ENCODE results near the gene MLYCD. TPM values are rescaled to one million over a fixed set of nuclear protein-coding genes. Genes with fewer than 3 reads are reported as not detected.
A peak's percentile ranks its signal among the peaks of the same experiment; 100 is the strongest.

MLYCD gene
- total and polyA plus RNA-seq, 11 donors: 19.4 to 65.3 (median 38.4) TPM

DNA sequence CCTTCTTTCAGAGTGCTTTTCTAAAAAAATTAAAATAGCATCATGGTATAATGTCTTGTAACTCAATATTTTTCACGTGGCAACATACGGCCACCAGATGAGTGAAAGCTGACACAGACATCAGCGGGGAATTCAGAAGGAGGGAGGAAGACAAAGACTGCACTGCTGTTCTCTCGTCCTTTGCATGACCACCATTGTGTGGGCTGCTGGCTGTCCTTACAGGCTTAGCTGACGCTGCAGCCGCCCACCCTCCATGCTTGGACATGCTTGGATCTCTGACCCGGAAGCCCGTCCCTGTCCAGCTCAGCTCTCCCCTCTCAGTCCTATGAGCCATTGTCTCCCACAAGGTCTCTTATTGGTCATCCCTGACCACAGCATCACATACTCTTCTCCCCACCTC, 11.4 kb upstream of the MLYCD start:
- no peak overlapping the region for H3K27ac ChIP-seq
- peaks cover 0 to 5% (median 0%) of the 10 kb centered on the region in 12 donors for H3K4me1 ChIP-seq
- no peak overlapping the region for H3K4me3 ChIP-seq
- ATAC-seq (peak in 1 of 4 donors; percentile 69), DNase-seq (no peak)
- H3K9me3 ChIP-seq: peaks cover 0 to 20% (median 8%) of the 10 kb centered on the region in 12 donors
- no peaks in the 10 kb centered on the region for H3K36me3 ChIP-seq
- WGBS, 4 donors: 58 to 79% (median 60%) methylated on average over 8 of the region's 8 CpGs
- TF ChIP-seq, protein P1, sequence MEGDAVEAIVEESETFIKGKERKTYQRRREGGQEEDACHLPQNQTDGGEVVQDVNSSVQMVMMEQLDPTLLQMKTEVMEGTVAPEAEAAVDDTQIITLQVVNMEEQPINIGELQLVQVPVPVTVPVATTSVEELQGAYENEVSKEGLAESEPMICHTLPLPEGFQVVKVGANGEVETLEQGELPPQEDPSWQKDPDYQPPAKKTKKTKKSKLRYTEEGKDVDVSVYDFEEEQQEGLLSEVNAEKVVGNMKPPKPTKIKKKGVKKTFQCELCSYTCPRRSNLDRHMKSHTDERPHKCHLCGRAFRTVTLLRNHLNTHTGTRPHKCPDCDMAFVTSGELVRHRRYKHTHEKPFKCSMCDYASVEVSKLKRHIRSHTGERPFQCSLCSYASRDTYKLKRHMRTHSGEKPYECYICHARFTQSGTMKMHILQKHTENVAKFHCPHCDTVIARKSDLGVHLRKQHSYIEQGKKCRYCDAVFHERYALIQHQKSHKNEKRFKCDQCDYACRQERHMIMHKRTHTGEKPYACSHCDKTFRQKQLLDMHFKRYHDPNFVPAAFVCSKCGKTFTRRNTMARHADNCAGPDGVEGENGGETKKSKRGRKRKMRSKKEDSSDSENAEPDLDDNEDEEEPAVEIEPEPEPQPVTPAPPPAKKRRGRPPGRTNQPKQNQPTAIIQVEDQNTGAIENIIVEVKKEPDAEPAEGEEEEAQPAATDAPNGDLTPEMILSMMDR (IDR thresholded peaks at IDR 0.05): no peak
- TF ChIP-seq POLR2A (IDR thresholded peaks at IDR 0.05): no peak
- intact Hi-C loops (cut with DNase I): loop anchor here in 1 of 10 donors (5.0 kb wide), 1 partner anchor 60 kb away; no protein-coding TSS in a partner anchor
- H3K27me3 ChIP-seq: peaks cover 0 to 2% (median 0%) of the 10 kb centered on the region in 9 donors

DNA sequence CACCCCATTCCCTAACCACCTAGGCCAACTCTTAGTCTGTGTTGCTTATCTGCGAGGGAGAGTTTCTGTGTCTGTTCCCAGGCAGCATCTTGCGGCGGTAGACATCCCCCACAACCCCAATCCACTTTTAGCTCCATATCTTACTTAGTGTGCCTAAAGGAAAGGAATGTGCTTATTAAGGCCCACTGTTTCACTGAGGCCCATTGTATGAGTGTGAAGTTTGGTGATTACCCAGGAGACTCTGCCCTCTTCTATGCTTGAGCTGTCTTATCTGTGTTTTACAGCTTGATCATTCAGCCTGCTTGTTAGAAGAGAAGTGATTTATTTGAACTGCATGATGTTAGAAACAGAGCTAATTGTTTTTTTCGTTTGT, 10.3 kb upstream of the MLYCD start:
- ATAC-seq: peak; percentile 29 to 64 (median 35)
- intact Hi-C loops (cut with DNase I): loop anchor here in 1 of 10 donors (5.0 kb wide), 1 partner anchor 61 kb away; no protein-coding TSS in a partner anchor
- TF ChIP-seq POLR2A (IDR thresholded peaks at IDR 0.05): no peak
- TF ChIP-seq, protein P1 (IDR thresholded peaks at IDR 0.05): no peak
- H3K27me3 ChIP-seq: peaks cover 0 to 2% (median 0%) of the 10 kb centered on the region in 9 donors
- no peak overlapping the region for H3K4me3 ChIP-seq
- no peak for DNase-seq
- no peaks in the 10 kb centered on the region for H3K36me3 ChIP-seq
- H3K4me1 ChIP-seq: peaks cover 0 to 5% (median 0%) of the 10 kb centered on the region in 12 donors
- H3K9me3 ChIP-seq: peaks cover 0 to 20% (median 8%) of the 10 kb centered on the region in 12 donors
- 28 to 40% (median 32%) methylated on average over 4 of the region's 4 CpGs for WGBS, 4 donors
- no peak overlapping the region for H3K27ac ChIP-seq

DNA sequence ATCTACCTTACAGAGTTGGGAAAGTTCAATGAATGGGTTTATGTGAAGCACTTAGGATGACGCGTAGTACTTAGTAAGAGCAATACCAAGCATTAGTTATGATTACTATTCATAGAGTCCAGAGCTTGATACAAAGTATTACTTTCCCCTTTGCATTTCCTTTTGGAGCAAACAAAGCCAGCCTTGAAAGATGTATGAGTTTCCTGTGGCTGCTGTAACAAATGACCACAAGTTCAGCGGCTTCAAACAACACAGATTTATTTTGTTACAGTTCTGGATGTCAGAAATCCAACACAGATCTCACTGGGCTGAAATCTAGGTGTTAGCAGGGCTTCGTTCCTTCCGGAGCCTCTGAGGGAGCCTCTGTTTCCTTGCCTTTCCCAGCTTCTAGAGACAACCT, 8.6 kb upstream of the MLYCD start:
- intact Hi-C loops (cut with DNase I): no loop called here
- WGBS, 4 donors: 91 to 98% (median 95%) methylated on average over 5 of the region's 5 CpGs
- no peak overlapping the region for H3K27ac ChIP-seq

DNA sequence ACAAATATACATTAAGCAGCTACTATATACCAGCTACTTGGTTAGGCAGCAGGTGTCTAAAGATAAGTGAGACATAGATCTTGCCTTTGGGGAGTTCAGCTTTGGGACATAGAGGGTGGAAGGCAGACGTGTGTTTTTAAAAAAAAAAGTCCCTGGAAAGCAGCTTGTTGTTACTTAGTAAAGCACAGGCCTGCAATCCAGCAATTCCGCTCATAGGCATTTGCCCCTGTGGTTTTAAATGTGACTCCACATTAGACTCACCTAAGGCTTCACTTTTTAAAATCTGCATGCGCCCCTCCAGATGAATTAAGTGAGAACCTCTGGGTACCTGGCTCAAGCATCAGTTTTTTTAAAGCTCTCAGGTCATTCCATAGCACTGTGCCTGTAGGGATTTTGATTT, 7.2 kb upstream of the MLYCD start:
- H3K4me1 ChIP-seq: peaks cover 0 to 5% (median 0%) of the 10 kb centered on the region in 12 donors
- H3K4me3 ChIP-seq: no peak overlapping the region
- intact Hi-C loops (cut with DNase I): loop anchor here in 1 of 10 donors (1.0 kb wide), 1 partner anchor 36 kb away; no protein-coding TSS in a partner anchor
- 72 to 82% (median 81%) methylated on average over 3 of the region's 3 CpGs for WGBS, 4 donors
- DNase-seq: no peak
- H3K9me3 ChIP-seq: peaks cover 0 to 20% (median 8%) of the 10 kb centered on the region in 12 donors
- no peak for ATAC-seq
- TF ChIP-seq, protein P1 (IDR thresholded peaks at IDR 0.05): no peak
- TF ChIP-seq POLR2A (IDR thresholded peaks at IDR 0.05): no peak
- H3K36me3 ChIP-seq: no peaks in the 10 kb centered on the region
- no peak overlapping the region for H3K27ac ChIP-seq
- peaks cover 0 to 2% (median 0%) of the 10 kb centered on the region in 9 donors for H3K27me3 ChIP-seq

More for the DNA sequence above, 8.6 kb upstream of the MLYCD start:
- no peak overlapping the region for H3K4me3 ChIP-seq
- peaks cover 0 to 5% (median 0%) of the 10 kb centered on the region in 12 donors for H3K4me1 ChIP-seq
- ATAC-seq (no peak), DNase-seq (no peak)
- no peaks in the 10 kb centered on the region for H3K36me3 ChIP-seq
- peaks cover 0 to 2% (median 0%) of the 10 kb centered on the region in 9 donors for H3K27me3 ChIP-seq
- TF ChIP-seq POLR2A (IDR thresholded peaks at IDR 0.05): no peak
- TF ChIP-seq, protein P1 (IDR thresholded peaks at IDR 0.05): no peak
- H3K9me3 ChIP-seq: peaks cover 0 to 20% (median 8%) of the 10 kb centered on the region in 12 donors
